DND-41 (cell line): ENCODE results near the gene TRMT1L.

ENCODE experiments used
- ATAC-seq: fragments of 200-7000 bp; cut with Tn5 transposase; 3 replicates; pipeline ENCODE4 v1.9.1; 2021; ENCODE audit warnings: low read depth; ENCODE audit not compliant: insufficient read depth
- DNase-seq: peaks from one replicate; pipeline ENCODE4 v3.0.0-alpha.2; 2020
- H2AFZ ChIP-seq: 2 replicates; pipeline ENCODE4 v1.6.0; 2012; ENCODE audit warnings: low read depth, low read length
- H3K27ac ChIP-seq: 2 replicates; pipeline ENCODE4 v1.5.1; 2012; ENCODE audit warnings: low read length, inconsistent platforms
- H3K27me3 ChIP-seq: fragments of 200-600 bp; sonication (generic); 2 replicates; pipeline ENCODE4 v1.6.0; 2012; ENCODE audit warnings: low read length, mild to moderate bottlenecking, inconsistent platforms; ENCODE audit not compliant: insufficient read depth, poor library complexity
- H3K36me3 ChIP-seq: 2 replicates; pipeline ENCODE4 v1.5.1; 2012; ENCODE audit warnings: low read length, inconsistent platforms; ENCODE audit not compliant: insufficient read depth
- H3K4me1 ChIP-seq: 2 replicates; pipeline ENCODE4 v1.5.1; 2012; ENCODE audit warnings: mild to moderate bottlenecking, low read length; ENCODE audit not compliant: insufficient read depth
- H3K4me2 ChIP-seq: 2 replicates; pipeline ENCODE4 v1.6.0; 2012; ENCODE audit warnings: mild to moderate bottlenecking, moderate library complexity, low read length, inconsistent platforms; ENCODE audit not compliant: insufficient read depth
- H3K4me3 ChIP-seq, 2 experiments: fragments of 200-600 bp in 1 of 2; shearing (Covaris generic) in 1 of 2; 2 replicates each; pipeline ENCODE4 v1.5.1; 2012 to 2016; ENCODE audit warnings: inconsistent platforms in 2 of 2, low read length in 2 of 2, mild to moderate bottlenecking in 2 of 2, low read depth in 1 of 2, moderate library complexity in 1 of 2
- H3K79me2 ChIP-seq: 2 replicates; pipeline ENCODE4 v1.6.0; 2012; ENCODE audit warnings: low read length, inconsistent platforms; ENCODE audit not compliant: insufficient read depth
- H3K9ac ChIP-seq: 2 replicates; pipeline ENCODE4 v1.6.0; 2012; ENCODE audit warnings: low read depth, mild to moderate bottlenecking, inconsistent platforms, low read length, moderate library complexity
- H3K9me3 ChIP-seq: 2 replicates; pipeline ENCODE4 v1.5.1; 2012; ENCODE audit warnings: low read length, moderate library complexity, mild to moderate bottlenecking, inconsistent platforms; ENCODE audit not compliant: insufficient read depth, severe bottlenecking
- H4K20me1 ChIP-seq: 2 replicates; pipeline ENCODE4 v1.6.0; 2012; ENCODE audit warnings: low read length; ENCODE audit not compliant: insufficient read depth
- EZH2 ChIP-seq: IDR thresholded peaks from 3 replicates; pipeline ENCODE4 v1.6.1; 2012; ENCODE audit warnings: borderline replicate concordance, low read depth, mild to moderate bottlenecking, moderate library complexity, low read length, inconsistent platforms; ENCODE audit not compliant: severe bottlenecking
- TF ChIP-seq, protein P1 (sequence below): IDR thresholded peaks from 2 replicates; pipeline ENCODE4 v1.5.1; 2012; ENCODE audit warnings: borderline replicate concordance, low read length, moderate library complexity, mild to moderate bottlenecking; ENCODE audit not compliant: poor library complexity, severe bottlenecking; ENCODE audit errors: extremely low read depth

Gene TRMT1L

DNA sequence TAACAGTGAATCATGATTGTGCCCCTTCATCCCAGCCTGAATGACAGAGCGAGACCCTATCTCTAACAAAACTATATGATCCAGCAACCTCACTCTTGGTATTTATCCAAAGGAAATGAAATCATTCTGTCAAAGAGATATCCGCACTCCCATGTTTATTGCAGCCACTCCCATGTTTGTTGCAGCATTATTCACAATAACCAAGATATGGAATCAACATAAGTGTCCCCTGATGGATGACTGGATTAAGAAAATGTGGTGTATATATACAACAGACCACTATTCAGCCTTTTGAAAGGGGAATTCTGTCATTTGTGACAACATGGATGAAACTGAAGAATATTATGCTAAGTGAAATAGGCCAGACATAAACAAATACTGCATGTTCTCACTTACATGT is 44.4 kb downstream of the TRMT1L start:
- Histone ChIP-seq H3K4me3 (no peak overlapping the region), H3K36me3 (peaks cover under 1% of the 10 kb centered on the region; the same call in 1 of the 2 replicates), H3K4me2 (no peak overlapping the region), H3K4me1 (no peaks in the 10 kb centered on the region), H3K79me2 (no peaks in the 10 kb centered on the region), H3K27me3 (no peaks in the 10 kb centered on the region), H2AFZ (no peak overlapping the region), H3K27ac (no peak overlapping the region), H3K9ac (no peak overlapping the region), H3K9me3 (peaks cover 4% of the 10 kb centered on the region), H4K20me1 (no peaks in the 10 kb centered on the region)
- no peak for TF ChIP-seq EZH2
- TF ChIP-seq, protein P1, sequence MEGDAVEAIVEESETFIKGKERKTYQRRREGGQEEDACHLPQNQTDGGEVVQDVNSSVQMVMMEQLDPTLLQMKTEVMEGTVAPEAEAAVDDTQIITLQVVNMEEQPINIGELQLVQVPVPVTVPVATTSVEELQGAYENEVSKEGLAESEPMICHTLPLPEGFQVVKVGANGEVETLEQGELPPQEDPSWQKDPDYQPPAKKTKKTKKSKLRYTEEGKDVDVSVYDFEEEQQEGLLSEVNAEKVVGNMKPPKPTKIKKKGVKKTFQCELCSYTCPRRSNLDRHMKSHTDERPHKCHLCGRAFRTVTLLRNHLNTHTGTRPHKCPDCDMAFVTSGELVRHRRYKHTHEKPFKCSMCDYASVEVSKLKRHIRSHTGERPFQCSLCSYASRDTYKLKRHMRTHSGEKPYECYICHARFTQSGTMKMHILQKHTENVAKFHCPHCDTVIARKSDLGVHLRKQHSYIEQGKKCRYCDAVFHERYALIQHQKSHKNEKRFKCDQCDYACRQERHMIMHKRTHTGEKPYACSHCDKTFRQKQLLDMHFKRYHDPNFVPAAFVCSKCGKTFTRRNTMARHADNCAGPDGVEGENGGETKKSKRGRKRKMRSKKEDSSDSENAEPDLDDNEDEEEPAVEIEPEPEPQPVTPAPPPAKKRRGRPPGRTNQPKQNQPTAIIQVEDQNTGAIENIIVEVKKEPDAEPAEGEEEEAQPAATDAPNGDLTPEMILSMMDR: no peak
- ATAC-seq: no peak
- no peak for DNase-seq

DNA sequence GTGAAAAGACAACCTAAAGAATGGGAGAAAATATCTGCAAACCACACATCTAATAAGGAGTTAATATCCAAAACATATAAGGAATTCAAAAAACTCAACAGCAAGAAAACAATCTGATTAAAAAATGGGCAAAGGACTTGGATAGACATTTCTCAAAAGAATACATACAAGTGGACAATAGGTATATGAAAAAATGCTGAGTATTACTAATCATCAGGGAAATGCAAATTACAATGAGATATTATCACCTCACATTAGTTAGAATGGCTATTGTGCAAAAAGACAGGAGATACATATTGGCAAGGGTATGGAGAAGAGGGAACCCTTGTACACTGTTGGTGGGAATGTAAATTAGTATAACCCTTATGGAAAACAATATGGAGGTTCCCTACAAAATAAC is 44.9 kb downstream of the TRMT1L start:
- H3K4me3 ChIP-seq: no peak overlapping the region
- no peaks in the 10 kb centered on the region for H3K4me1 ChIP-seq
- peaks cover 4% of the 10 kb centered on the region for H3K9me3 ChIP-seq
- ATAC-seq (no peak), DNase-seq (no peak)
- no peak overlapping the region for H3K4me2 ChIP-seq
- no peak overlapping the region for H3K27ac ChIP-seq
- H3K9ac ChIP-seq: no peak overlapping the region
- H4K20me1 ChIP-seq: no peaks in the 10 kb centered on the region
- no peak overlapping the region for H2AFZ ChIP-seq
- no peaks in the 10 kb centered on the region for H3K79me2 ChIP-seq
- H3K36me3 ChIP-seq: no peaks in the 10 kb centered on the region
- no peaks in the 10 kb centered on the region for H3K27me3 ChIP-seq
- TF ChIP-seq, protein P1: no peak
- TF ChIP-seq EZH2: no peak

GRCh38 chr1:185110145-185110544 is 46.6 kb downstream of the TRMT1L start:
- H3K4me2 ChIP-seq: no peak overlapping the region
- H3K27ac ChIP-seq: no peak overlapping the region
- no peaks in the 10 kb centered on the region for H3K36me3 ChIP-seq
- H4K20me1 ChIP-seq: no peaks in the 10 kb centered on the region
- H3K79me2 ChIP-seq: no peaks in the 10 kb centered on the region
- no peak for TF ChIP-seq EZH2
- TF ChIP-seq, protein P1: no peak
- no peaks in the 10 kb centered on the region for H3K27me3 ChIP-seq
- H2AFZ ChIP-seq: no peak overlapping the region
- H3K9me3 ChIP-seq: peaks cover 4% of the 10 kb centered on the region
- no peaks in the 10 kb centered on the region for H3K4me1 ChIP-seq
- no peak overlapping the region for H3K9ac ChIP-seq
- H3K4me3 ChIP-seq: no peak overlapping the region
- ATAC-seq (no peak), DNase-seq (no peak)

GRCh38 chr1:185108321-185108720 is 48.4 kb downstream of the TRMT1L start:
- no peaks in the 10 kb centered on the region for H4K20me1 ChIP-seq
- no peaks in the 10 kb centered on the region for H3K79me2 ChIP-seq
- DNase-seq: no peak
- no peaks in the 10 kb centered on the region for H3K4me1 ChIP-seq
- TF ChIP-seq, protein P1: no peak
- no peak for TF ChIP-seq EZH2
- no peak overlapping the region for H3K9ac ChIP-seq
- no peaks in the 10 kb centered on the region for H3K27me3 ChIP-seq
- peaks cover 4% of the 10 kb centered on the region for H3K9me3 ChIP-seq
- no peak for ATAC-seq
- no peak overlapping the region for H3K4me3 ChIP-seq
- no peak overlapping the region for H2AFZ ChIP-seq
- no peak overlapping the region for H3K4me2 ChIP-seq
- H3K27ac ChIP-seq: no peak overlapping the region
- H3K36me3 ChIP-seq: peaks cover 12% of the 10 kb centered on the region; the same call in 1 of the 2 replicates
